ENCODE data around the gene TOM1L1. TPM values are rescaled to one million over a fixed set of nuclear protein-coding genes. Genes with fewer than 3 reads are reported as not detected.

The TOM1L1 gene
- total RNA-seq, 1 donor from 2014 or later, result 0.41 TPM

- Mint-ChIP-seq H3K36me3 (ENCODE audit: low read depth) (peaks cover 4% of the 10 kb centered on the region), H3K27me3 (ENCODE audit: insufficient read depth) (peaks cover under 1% of the 10 kb centered on the region), H3K27ac (no peak overlapping the region), H3K4me1 (ENCODE audit: low read depth) (peaks cover 20% of the 10 kb centered on the region), H3K9me3 (no peaks in the 10 kb centered on the region), H3K4me3 (peak overlapping the region; percentile 11)
- intact Hi-C loops (cut with micrococcal nuclease), result loop anchor here (1.0 to 2.0 kb wide), 2 partner anchors 294 to 781 kb away; partner anchors contain the start of genes HLF and PCTP
- DNase-seq (ENCODE audit: low spot score), result no peak
Measured at GRCh38 chr17:54969658-54970572, 69.3 kb downstream of the TOM1L1 start.

- no peak for DNase-seq (ENCODE audit: low spot score)
- Mint-ChIP-seq H3K4me3 (no peak overlapping the region), H3K36me3 (ENCODE audit: low read depth) (no peaks in the 10 kb centered on the region), H3K4me1 (ENCODE audit: low read depth) (peaks cover 16% of the 10 kb centered on the region), H3K27ac (no peak overlapping the region), H3K9me3 (no peaks in the 10 kb centered on the region), H3K27me3 (ENCODE audit: insufficient read depth) (peaks cover 2% of the 10 kb centered on the region)
- intact Hi-C loops (cut with micrococcal nuclease), result no loop called here
Measured at GRCh38 chr17:54971147-54971546, 70.5 kb downstream of the TOM1L1 start.

DNA sequence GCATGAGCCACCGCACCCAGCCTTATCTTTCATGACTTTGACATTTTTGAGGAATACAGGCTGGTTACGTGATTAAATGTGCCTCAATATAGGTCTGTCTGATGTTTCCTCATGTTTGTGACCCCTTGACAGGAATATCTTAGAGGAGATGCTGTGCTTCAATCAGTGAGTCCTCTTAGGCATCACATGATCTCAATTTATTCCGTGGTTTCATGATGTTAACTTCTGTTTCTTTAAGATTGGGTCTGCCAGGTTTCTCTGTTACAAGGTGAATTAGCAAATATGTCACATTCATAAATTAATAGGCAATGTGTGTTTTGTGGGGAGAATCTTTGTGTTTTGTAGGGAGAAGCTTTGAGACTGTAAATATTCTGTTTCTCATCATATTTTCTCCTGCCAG, 71.2 kb downstream of the TOM1L1 start:
- Mint-ChIP-seq H3K4me1 (ENCODE audit: low read depth) (peaks cover 8% of the 10 kb centered on the region), H3K36me3 (ENCODE audit: low read depth) (no peaks in the 10 kb centered on the region), H3K27ac (no peak overlapping the region), H3K27me3 (ENCODE audit: insufficient read depth) (peaks cover 2% of the 10 kb centered on the region), H3K4me3 (no peak overlapping the region), H3K9me3 (no peaks in the 10 kb centered on the region)
- intact Hi-C loops (cut with micrococcal nuclease), result no loop called here
- DNase-seq (ENCODE audit: low spot score), result no peak

GRCh38 chr17:54972406-54973138, 71.9 kb downstream of the TOM1L1 start:
- no peak overlapping the region for H3K4me3 Mint-ChIP-seq
- peaks cover 2% of the 10 kb centered on the region for H3K27me3 Mint-ChIP-seq (ENCODE audit: insufficient read depth)
- no peak overlapping the region for H3K27ac Mint-ChIP-seq
- intact Hi-C loops (cut with micrococcal nuclease), result no loop called here
- no peak for DNase-seq (ENCODE audit: low spot score)
- no peaks in the 10 kb centered on the region for H3K36me3 Mint-ChIP-seq (ENCODE audit: low read depth)
- H3K4me1 Mint-ChIP-seq (ENCODE audit: low read depth), result peaks cover 4% of the 10 kb centered on the region
- no peaks in the 10 kb centered on the region for H3K9me3 Mint-ChIP-seq

GRCh38 chr17:54974759-54975158, 74.1 kb downstream of the TOM1L1 start:
- no peak for DNase-seq (ENCODE audit: low spot score)
- Mint-ChIP-seq H3K27me3 (ENCODE audit: insufficient read depth) (peaks cover 2% of the 10 kb centered on the region), H3K27ac (no peak overlapping the region), H3K9me3 (peaks cover 7% of the 10 kb centered on the region), H3K36me3 (ENCODE audit: low read depth) (peaks cover 2% of the 10 kb centered on the region), H3K4me3 (no peak overlapping the region), H3K4me1 (ENCODE audit: low read depth) (peaks cover 11% of the 10 kb centered on the region)
- intact Hi-C loops (cut with micrococcal nuclease), result no loop called here

DNA sequence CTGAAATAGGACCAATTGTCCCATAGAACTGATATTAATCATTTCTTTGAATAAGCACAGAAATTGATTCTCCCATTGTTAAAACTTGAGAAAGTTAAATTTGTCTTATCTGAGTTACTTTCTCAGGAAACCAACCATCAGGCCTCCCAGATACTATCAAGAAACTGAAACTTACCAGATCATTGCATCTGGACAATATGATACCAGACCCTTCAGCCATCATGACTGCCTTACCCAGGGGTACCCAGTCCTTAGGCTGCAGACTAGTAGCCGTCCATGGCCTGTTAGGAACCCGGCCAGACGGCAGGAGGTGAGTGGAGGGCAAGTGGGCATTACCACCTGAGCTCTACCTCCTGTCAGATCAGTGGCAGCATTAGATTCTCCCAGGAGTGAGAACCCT, 75.7 kb downstream of the TOM1L1 start:
- no peak overlapping the region for H3K27ac Mint-ChIP-seq
- peaks cover 15% of the 10 kb centered on the region for H3K9me3 Mint-ChIP-seq
- DNase-seq (ENCODE audit: low spot score), result no peak
- intact Hi-C loops (cut with micrococcal nuclease), result no loop called here
- no peak overlapping the region for H3K4me3 Mint-ChIP-seq
- H3K27me3 Mint-ChIP-seq (ENCODE audit: insufficient read depth), result peaks cover 2% of the 10 kb centered on the region
- H3K36me3 Mint-ChIP-seq (ENCODE audit: low read depth), result peaks cover 2% of the 10 kb centered on the region
- H3K4me1 Mint-ChIP-seq (ENCODE audit: low read depth), result peaks cover 11% of the 10 kb centered on the region

- Mint-ChIP-seq H3K4me1 (ENCODE audit: low read depth) (peaks cover 6% of the 10 kb centered on the region), H3K4me3 (no peak overlapping the region), H3K27me3 (ENCODE audit: insufficient read depth) (peaks cover 2% of the 10 kb centered on the region), H3K9me3 (peaks cover 19% of the 10 kb centered on the region), H3K27ac (no peak overlapping the region), H3K36me3 (ENCODE audit: low read depth) (peaks cover 2% of the 10 kb centered on the region)
- no peak for DNase-seq (ENCODE audit: low spot score)
- intact Hi-C loops (cut with micrococcal nuclease), result no loop called here
Measured at GRCh38 chr17:54977744-54978143, 77.1 kb downstream of the TOM1L1 start.

DNA sequence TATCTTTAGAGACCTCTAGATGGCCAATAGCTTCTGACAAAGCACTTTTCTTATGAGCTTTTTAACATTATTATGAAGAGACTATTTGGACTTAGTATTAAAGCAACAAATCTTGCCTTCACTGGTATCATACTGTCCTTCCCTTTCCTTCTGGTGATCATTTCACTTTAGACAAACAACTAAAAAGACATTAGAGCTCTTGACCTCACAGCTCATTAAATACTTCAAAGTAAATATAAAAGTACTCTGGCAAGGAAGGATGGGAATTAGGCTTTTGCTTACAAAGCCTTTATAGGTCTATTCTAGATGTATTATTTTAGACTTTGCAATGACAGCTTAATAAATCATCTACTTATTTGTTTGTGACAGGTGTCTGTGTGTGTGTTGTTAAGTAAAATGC, 79.0 kb downstream of the TOM1L1 start:
- Mint-ChIP-seq H3K36me3 (ENCODE audit: low read depth) (peaks cover 2% of the 10 kb centered on the region), H3K4me3 (no peak overlapping the region)
- intact Hi-C loops (cut with micrococcal nuclease), result no loop called here

DNA sequence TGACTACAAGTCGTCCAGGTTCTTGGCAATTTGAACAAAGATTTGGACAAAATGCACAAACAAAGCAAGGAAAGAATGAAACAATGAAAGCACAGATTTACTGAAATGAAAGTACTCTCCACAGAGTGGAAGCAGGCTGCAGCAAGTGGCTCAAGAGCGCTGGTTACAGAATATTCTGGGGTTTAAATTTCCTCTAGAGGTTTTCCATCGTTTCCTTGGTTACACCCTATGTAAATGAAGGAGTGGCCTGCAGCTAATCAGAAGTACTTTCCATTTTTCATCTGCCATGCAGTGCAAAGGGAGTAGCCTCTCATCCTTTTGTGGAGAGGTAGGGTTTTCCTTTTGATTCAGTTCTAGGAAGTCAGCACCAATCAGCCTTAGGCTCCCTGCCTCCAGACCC, 79.7 kb downstream of the TOM1L1 start:
- no peaks in the 10 kb centered on the region for H3K27me3 Mint-ChIP-seq (ENCODE audit: insufficient read depth)
- H3K27ac Mint-ChIP-seq, result no peak overlapping the region
- H3K9me3 Mint-ChIP-seq, result peaks cover 19% of the 10 kb centered on the region

More for the DNA sequence above, 79.0 kb downstream of the TOM1L1 start:
- Mint-ChIP-seq H3K27ac (no peak overlapping the region), H3K9me3 (peaks cover 19% of the 10 kb centered on the region), H3K27me3 (ENCODE audit: insufficient read depth) (peaks cover 2% of the 10 kb centered on the region), H3K4me1 (ENCODE audit: low read depth) (peaks cover 6% of the 10 kb centered on the region)
- no peak for DNase-seq (ENCODE audit: low spot score)

GRCh38 chr17:54982399-54982798, 81.7 kb downstream of the TOM1L1 start:
- H3K27ac Mint-ChIP-seq, result no peak overlapping the region
- no peak for DNase-seq (ENCODE audit: low spot score)
- H3K27me3 Mint-ChIP-seq (ENCODE audit: insufficient read depth), result no peaks in the 10 kb centered on the region
- H3K4me1 Mint-ChIP-seq (ENCODE audit: low read depth), result peaks cover 6% of the 10 kb centered on the region
- intact Hi-C loops (cut with micrococcal nuclease), result no loop called here
- H3K36me3 Mint-ChIP-seq (ENCODE audit: low read depth), result peaks cover 2% of the 10 kb centered on the region
- H3K4me3 Mint-ChIP-seq, result no peak overlapping the region
- peaks cover 19% of the 10 kb centered on the region for H3K9me3 Mint-ChIP-seq

More for the DNA sequence above, 79.7 kb downstream of the TOM1L1 start:
- Mint-ChIP-seq H3K36me3 (ENCODE audit: low read depth) (peaks cover 2% of the 10 kb centered on the region), H3K4me1 (ENCODE audit: low read depth) (peaks cover 6% of the 10 kb centered on the region), H3K4me3 (no peak overlapping the region)
- intact Hi-C loops (cut with micrococcal nuclease), result no loop called here
- no peak for DNase-seq (ENCODE audit: low spot score)

DNA sequence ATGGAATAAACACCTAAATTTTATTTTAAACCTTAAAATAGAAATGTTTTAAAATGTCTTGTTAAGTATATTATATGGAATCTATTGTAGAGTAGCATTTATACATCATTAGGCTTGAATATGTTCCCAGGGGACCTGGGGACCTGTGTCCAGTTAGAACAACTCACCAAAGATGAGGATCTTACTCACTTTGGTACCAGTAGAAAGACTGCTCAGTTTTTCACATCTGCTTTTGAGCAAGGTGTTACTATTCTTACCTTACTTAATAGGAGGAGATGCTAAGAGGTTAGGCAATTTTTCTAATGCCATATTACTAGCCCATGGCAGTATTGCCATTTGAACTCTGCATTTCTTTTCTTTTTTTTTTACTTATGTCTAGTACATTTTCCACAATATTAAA, 82.6 kb downstream of the TOM1L1 start:
- no peak for DNase-seq (ENCODE audit: low spot score)
- Mint-ChIP-seq H3K27me3 (ENCODE audit: insufficient read depth) (no peaks in the 10 kb centered on the region), H3K4me1 (ENCODE audit: low read depth) (peaks cover 6% of the 10 kb centered on the region), H3K36me3 (ENCODE audit: low read depth) (peaks cover 2% of the 10 kb centered on the region), H3K27ac (no peak overlapping the region), H3K4me3 (no peak overlapping the region), H3K9me3 (peaks cover 19% of the 10 kb centered on the region)
- intact Hi-C loops (cut with micrococcal nuclease), result no loop called here

DNA sequence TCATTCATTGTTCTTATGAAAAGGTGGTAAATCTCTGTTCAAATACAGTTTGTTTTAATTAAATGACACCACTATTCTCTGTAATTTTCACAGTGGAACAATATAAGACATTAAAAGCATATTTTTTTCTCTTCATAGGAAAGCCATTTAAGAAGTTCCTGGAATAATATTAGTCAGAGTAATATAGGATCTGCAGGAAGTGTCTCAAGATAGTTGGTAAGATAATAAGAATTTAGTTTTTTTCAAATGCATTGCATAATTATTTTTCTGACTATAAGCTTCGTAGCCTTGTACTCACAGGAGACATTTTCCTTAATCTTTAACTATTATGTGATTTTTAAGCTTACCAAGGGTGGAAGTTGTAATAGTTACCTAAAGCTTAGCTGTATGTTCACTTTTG, 84.8 kb downstream of the TOM1L1 start:
- Mint-ChIP-seq H3K27ac (no peak overlapping the region), H3K4me3 (no peak overlapping the region), H3K9me3 (peaks cover 11% of the 10 kb centered on the region), H3K4me1 (ENCODE audit: low read depth) (no peaks in the 10 kb centered on the region), H3K36me3 (ENCODE audit: low read depth) (no peaks in the 10 kb centered on the region), H3K27me3 (ENCODE audit: insufficient read depth) (no peaks in the 10 kb centered on the region)
- intact Hi-C loops (cut with micrococcal nuclease), result no loop called here
- no peak for DNase-seq (ENCODE audit: low spot score)

- H3K36me3 Mint-ChIP-seq (ENCODE audit: low read depth), result no peaks in the 10 kb centered on the region
- no peaks in the 10 kb centered on the region for H3K9me3 Mint-ChIP-seq
- H3K4me1 Mint-ChIP-seq (ENCODE audit: low read depth), result no peaks in the 10 kb centered on the region
- intact Hi-C loops (cut with micrococcal nuclease), result no loop called here
- no peak overlapping the region for H3K27ac Mint-ChIP-seq
- no peak for DNase-seq (ENCODE audit: low spot score)
- no peaks in the 10 kb centered on the region for H3K27me3 Mint-ChIP-seq (ENCODE audit: insufficient read depth)
- H3K4me3 Mint-ChIP-seq, result no peak overlapping the region
Measured at GRCh38 chr17:54990118-54990517, 89.5 kb downstream of the TOM1L1 start.

All from activated T-helper 1 cell treated with anti-CD3 and anti-CD28 coated beads, Interleukin-12 subunit alpha, Interleukin-12 subunit beta, Interleukin-2, Interleukin-4 antibody, amounts not matched to agents 30 ng/mL and 10 ng/mL and 1 ng/mL, durations not matched to agents 14 hours and 24 hours and 36 hours (primary cell).